Calu3 (cell line): ENCODE data around the gene ATG4D. TPM values are rescaled to one million over a fixed set of nuclear protein-coding genes. Genes with fewer than 3 reads are reported as not detected.
A peak's percentile ranks its signal among the peaks of the same experiment; 100 is the strongest.

Experiments used
- BruUV-seq: library from RNA; stranded (reverse); fragments of 400-500 nt; replicated peaks from 2 replicates; lab custom pipeline; 2021; lab: Mats Ljungman, UMichigan
- CTCF ChIA-PET: fragments of 300-600 bp; sonication (Branson Sonifier 250); formaldehyde crosslinking; loops from one replicate; lab custom pipeline; 2022; ENCODE audit warnings: antibody characterized with exemption; lab: Charles Lee
- DNase-seq: peaks from one replicate; pipeline ENCODE4 v3.0.0; 2022
- H3K27ac Mint-ChIP-seq: one replicate; pipeline ENCODE4 v1.8.0; 2022; ENCODE audit warnings: mixed read lengths; ENCODE audit not compliant: unreplicated experiment
- H3K27me3 Mint-ChIP-seq: one replicate; pipeline ENCODE4 v1.8.0; 2022; ENCODE audit warnings: mixed read lengths; ENCODE audit not compliant: unreplicated experiment
- H3K36me3 Mint-ChIP-seq: one replicate; pipeline ENCODE4 v1.8.0; 2022; ENCODE audit warnings: mild to moderate bottlenecking, moderate library complexity, mixed read lengths; ENCODE audit not compliant: insufficient read depth, unreplicated experiment
- H3K4me1 Mint-ChIP-seq: one replicate; pipeline ENCODE4 v1.8.0; 2022; ENCODE audit warnings: mild to moderate bottlenecking, low read depth, mixed read lengths; ENCODE audit not compliant: unreplicated experiment
- H3K4me3 Mint-ChIP-seq: one replicate; pipeline ENCODE4 v1.8.0; 2022; ENCODE audit warnings: mild to moderate bottlenecking, low read depth, moderate library complexity, mixed read lengths; ENCODE audit not compliant: unreplicated experiment
- H3K9me3 Mint-ChIP-seq: one replicate; pipeline ENCODE4 v1.8.0; 2022; ENCODE audit warnings: low read depth, mixed read lengths; ENCODE audit not compliant: unreplicated experiment
- intact Hi-C: fragments of 100-400 bp; cut with micrococcal nuclease; formaldehyde crosslinking; loops from one replicate; pipeline ENCODE4 v1.10.0; 2022; ENCODE audit not compliant: unreplicated experiment
- total RNA-seq: library from RNA; stranded (reverse); gene quantifications from 2 replicates; pipeline ENCODE4 v1.2.3, GENCODE V29; 2022
- TF ChIP-seq, protein P1 (sequence below): fragments of 200-600 bp; IDR thresholded peaks from one replicate; pipeline ENCODE4 v1.8.0; 2022; ENCODE audit warnings: antibody characterized with exemption; ENCODE audit not compliant: unreplicated experiment

ATG4D gene
- total RNA-seq, 1 experiment from 2014 or later, result 24.5 TPM

DNA sequence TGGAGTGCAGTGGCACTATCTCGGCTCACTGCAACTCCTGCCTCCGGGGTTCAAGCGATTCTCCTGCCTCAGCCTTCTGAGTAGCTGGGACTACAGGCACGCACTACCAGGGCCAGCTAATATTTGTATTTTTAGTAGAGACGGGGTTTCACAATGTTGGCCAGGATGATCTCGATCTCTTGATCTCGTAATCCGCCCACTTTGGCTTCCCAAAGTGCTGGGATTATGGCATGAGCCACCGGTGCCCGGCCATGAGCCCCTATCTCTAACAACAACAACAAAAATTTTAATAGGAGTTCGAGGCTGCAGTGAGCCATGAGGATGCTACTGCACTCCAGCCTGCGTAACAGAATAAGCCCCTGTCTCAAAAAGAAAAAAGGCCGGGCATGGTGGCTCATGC is 38.4 kb downstream of the ATG4D start:
- no peaks in the 10 kb centered on the region for H3K27me3 Mint-ChIP-seq
- peaks cover 32% of the 10 kb centered on the region for H3K36me3 Mint-ChIP-seq
- TF ChIP-seq, protein P1, sequence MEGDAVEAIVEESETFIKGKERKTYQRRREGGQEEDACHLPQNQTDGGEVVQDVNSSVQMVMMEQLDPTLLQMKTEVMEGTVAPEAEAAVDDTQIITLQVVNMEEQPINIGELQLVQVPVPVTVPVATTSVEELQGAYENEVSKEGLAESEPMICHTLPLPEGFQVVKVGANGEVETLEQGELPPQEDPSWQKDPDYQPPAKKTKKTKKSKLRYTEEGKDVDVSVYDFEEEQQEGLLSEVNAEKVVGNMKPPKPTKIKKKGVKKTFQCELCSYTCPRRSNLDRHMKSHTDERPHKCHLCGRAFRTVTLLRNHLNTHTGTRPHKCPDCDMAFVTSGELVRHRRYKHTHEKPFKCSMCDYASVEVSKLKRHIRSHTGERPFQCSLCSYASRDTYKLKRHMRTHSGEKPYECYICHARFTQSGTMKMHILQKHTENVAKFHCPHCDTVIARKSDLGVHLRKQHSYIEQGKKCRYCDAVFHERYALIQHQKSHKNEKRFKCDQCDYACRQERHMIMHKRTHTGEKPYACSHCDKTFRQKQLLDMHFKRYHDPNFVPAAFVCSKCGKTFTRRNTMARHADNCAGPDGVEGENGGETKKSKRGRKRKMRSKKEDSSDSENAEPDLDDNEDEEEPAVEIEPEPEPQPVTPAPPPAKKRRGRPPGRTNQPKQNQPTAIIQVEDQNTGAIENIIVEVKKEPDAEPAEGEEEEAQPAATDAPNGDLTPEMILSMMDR, result no peak
- CTCF ChIA-PET, result interaction anchor here (1.2 to 3.0 kb wide), 4 partner anchors 62 to 118 kb away, joined by 4 to 46 read pairs (median 8); no protein-coding TSS in a partner anchor
- H3K4me1 Mint-ChIP-seq, result peaks cover under 1% of the 10 kb centered on the region
- no peak overlapping the region for H3K4me3 Mint-ChIP-seq
- intact Hi-C loops, result no loop called here
- H3K27ac Mint-ChIP-seq, result no peak overlapping the region
- no TSS peak for BruUV-seq
- no peaks in the 10 kb centered on the region for H3K9me3 Mint-ChIP-seq
- no peak for DNase-seq

DNA sequence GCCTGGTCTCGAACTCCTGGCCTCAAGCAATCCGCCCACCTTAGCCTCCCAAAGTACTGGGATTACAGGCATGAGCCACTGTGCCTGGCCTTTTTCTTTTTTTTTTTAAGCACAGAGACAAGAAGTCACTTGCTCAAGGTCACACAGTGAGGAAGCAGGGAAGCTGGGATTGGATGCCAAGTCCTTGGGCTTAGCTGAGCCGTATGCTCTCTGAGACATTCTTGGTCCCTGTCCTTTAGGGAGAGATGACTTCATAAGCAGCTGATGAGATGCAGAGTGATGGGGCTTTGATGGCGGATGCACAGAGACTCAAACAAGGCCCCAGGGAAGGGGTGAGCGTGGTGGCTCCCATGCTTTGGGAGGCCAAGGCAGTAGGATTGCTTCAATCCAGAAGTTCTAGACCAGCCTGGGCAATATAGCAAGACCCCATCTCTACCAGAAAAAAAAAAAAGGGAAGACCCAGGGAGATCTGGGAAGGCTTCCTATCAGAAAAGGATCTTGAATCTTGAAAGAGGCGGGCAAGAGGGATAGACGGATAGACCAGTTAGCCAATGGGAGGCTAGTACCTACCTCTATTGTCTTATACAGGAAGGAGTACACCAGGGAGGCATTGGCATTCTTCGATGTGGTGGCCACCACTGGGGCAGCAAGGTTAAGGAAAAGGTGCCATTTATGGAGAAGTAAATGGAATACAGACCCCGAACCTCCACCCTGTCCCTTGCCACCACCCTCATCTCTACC is 39.5 kb downstream of the ATG4D start:
- Mint-ChIP-seq H3K4me3 (no peak overlapping the region), H3K27ac (no peak overlapping the region), H3K36me3 (peaks cover 28% of the 10 kb centered on the region), H3K9me3 (peaks cover 5% of the 10 kb centered on the region), H3K4me1 (peaks cover 12% of the 10 kb centered on the region), H3K27me3 (no peaks in the 10 kb centered on the region)
- no TSS peak for BruUV-seq
- TF ChIP-seq, protein P1, result no peak
- CTCF ChIA-PET, result no interaction called here
- DNase-seq, result no peak
- intact Hi-C loops, result no loop called here

DNA sequence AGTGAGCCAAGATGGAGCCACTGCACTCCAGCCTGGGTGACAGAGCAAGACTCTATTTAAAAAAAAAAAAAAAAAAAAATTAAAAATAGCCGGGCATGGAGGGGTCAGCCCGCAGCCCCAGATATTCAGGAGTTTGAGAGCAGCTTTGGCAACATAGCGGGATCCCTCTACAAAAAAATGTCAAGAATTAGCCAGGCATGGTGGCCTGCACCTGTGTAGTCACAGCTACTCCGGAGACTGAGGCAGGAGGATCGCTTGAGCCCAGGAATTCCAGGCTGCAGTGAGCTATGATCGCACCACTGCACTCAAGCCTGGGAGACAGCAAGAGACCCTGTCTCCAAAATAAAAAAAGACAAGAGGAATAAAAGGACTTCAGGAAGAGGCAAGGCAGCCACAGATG is 42.7 kb downstream of the ATG4D start:
- H3K4me1 Mint-ChIP-seq, result peaks cover 12% of the 10 kb centered on the region
- peaks cover 5% of the 10 kb centered on the region for H3K9me3 Mint-ChIP-seq
- H3K27me3 Mint-ChIP-seq, result no peaks in the 10 kb centered on the region
- intact Hi-C loops, result no loop called here
- H3K36me3 Mint-ChIP-seq, result peaks cover 15% of the 10 kb centered on the region
- BruUV-seq, result no TSS peak
- DNase-seq, result no peak
- TF ChIP-seq, protein P1, result no peak
- peak overlapping the region; percentile 73 for H3K4me3 Mint-ChIP-seq
- CTCF ChIA-PET, result interaction anchor here (0.6 to 0.7 kb wide), 2 partner anchors 21 to 58 kb away, joined by 3 to 8 read pairs; no protein-coding TSS in a partner anchor
- no peak overlapping the region for H3K27ac Mint-ChIP-seq

DNA sequence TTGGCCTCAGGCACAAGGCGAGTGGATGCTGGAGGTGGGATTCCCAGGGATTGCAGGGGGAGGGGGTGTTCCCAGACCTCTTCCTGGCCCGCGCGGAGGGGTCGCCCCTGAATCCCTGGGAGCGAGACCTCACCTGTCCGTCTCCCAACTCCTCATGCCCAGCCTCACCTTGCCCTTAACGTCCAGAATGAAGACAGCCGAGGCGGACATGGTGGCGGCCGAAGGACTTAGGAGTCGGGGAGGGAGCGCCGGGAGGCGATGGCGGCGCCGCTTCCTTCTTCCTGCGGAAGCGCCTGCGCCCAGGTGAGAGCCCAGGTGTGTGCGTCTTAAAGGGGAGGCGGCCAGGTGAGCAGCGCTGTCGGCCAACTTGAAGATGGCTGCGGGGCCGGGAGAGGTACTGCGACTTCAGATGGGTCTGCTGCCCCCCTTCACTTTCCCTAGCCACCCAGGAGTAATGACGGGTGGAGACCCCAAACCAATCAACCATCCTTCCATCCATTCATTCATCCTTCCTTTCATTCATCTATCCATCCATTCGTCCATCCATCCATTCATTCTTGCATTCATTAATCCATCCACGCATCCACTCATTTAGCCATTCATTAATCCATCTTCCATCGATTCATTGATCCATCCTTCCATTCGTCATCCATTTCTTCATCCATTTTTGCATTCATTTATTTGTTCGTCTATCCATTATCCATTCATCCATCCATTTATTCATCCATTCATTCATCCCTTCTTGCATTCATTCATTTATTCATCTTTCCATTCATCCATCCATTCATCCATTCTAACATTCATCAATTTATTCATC is 43.5 kb downstream of the ATG4D start, which contains the start of gene AP1M2:
AP1M2 (minus strand) TSS at position 291 of the 817 bp plus-strand sequence; CDS start at position 210, 81 bp downstream.
- H3K27ac Mint-ChIP-seq, result peak within 1 kb of the TSS; percentile 73
- peaks cover 12% of the 10 kb centered on the region for H3K4me1 Mint-ChIP-seq
- BruUV-seq, result no TSS peak
- TF ChIP-seq, protein P1, result no peak
- intact Hi-C loops, result no loop called here
- no peaks in the 10 kb centered on the region for H3K27me3 Mint-ChIP-seq
- DNase-seq, result peak; percentile 56
- CTCF ChIA-PET, result interaction anchor here (0.7 kb wide), 1 partner anchor 57 kb away, joined by 3 read pairs; no protein-coding TSS in a partner anchor
- H3K36me3 Mint-ChIP-seq, result peaks cover 15% of the 10 kb centered on the region
- H3K9me3 Mint-ChIP-seq, result peaks cover 5% of the 10 kb centered on the region
- peak within 1 kb of the TSS; percentile 73 for H3K4me3 Mint-ChIP-seq
